ENCODE results near the gene CPNE1.

GRCh38 chr20:35579196-35579595 is 85.5 kb downstream of the CPNE1 start:
- TF ChIP-seq, protein P1, sequence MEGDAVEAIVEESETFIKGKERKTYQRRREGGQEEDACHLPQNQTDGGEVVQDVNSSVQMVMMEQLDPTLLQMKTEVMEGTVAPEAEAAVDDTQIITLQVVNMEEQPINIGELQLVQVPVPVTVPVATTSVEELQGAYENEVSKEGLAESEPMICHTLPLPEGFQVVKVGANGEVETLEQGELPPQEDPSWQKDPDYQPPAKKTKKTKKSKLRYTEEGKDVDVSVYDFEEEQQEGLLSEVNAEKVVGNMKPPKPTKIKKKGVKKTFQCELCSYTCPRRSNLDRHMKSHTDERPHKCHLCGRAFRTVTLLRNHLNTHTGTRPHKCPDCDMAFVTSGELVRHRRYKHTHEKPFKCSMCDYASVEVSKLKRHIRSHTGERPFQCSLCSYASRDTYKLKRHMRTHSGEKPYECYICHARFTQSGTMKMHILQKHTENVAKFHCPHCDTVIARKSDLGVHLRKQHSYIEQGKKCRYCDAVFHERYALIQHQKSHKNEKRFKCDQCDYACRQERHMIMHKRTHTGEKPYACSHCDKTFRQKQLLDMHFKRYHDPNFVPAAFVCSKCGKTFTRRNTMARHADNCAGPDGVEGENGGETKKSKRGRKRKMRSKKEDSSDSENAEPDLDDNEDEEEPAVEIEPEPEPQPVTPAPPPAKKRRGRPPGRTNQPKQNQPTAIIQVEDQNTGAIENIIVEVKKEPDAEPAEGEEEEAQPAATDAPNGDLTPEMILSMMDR (conservative IDR thresholded peaks at IDR 0.05; ENCODE audit: low read length) = no peak
- no peak for TF ChIP-seq EZH2phosphoT487 (IDR thresholded peaks at IDR 0.05; ENCODE audit: borderline replicate concordance)
